Thyroid gland (tissue), 4 donors: ENCODE measurements around the gene ETHE1. TPM values are rescaled to one million over a fixed set of nuclear protein-coding genes. Genes with fewer than 3 reads are reported as not detected.

Experiments used
- DNase-seq, 2 donors: peaks; one replicate each; pipeline ENCODE4 v3.0.0-alpha.2; 2019
- H3K27ac ChIP-seq, 3 donors: fragments of 200-600 bp; sonication (generic); 1 replicate in 2 of 3; 2 replicates in 1 of 3; pipeline ENCODE4 v1.5.1; 2016 to 2019; ENCODE audit warnings: mild to moderate bottlenecking in 1 of 3, moderate library complexity in 1 of 3
- H3K27me3 ChIP-seq: fragments of 200-600 bp; sonication (generic); one replicate; pipeline ENCODE4 v1.5.1; 2019
- H3K36me3 ChIP-seq, 2 donors: fragments of 200-600 bp; sonication (generic); one replicate each; pipeline ENCODE4 v1.5.1; 2016 to 2019
- H3K4me1 ChIP-seq, 2 donors: fragments of 200-600 bp; sonication (generic); one replicate each; pipeline ENCODE4 v1.5.1; 2017 to 2019
- H3K4me3 ChIP-seq, 3 donors: fragments of 200-600 bp; sonication (generic); replicated peaks in 1 of 3; 1 replicate in 2 of 3; 2 replicates in 1 of 3; pipeline ENCODE4 v1.5.1; 2016; ENCODE audit warnings: mild to moderate bottlenecking in 1 of 3
- H3K9me3 ChIP-seq: fragments of 200-600 bp; sonication (generic); one replicate; pipeline ENCODE4 v1.5.1; 2017
- POLR2A ChIP-seq, 2 donors: fragments of 450-650 bp; IDR thresholded peaks; one replicate each; pipeline ENCODE4 v1.6.1; 2017; ENCODE audit warnings: antibody characterized with exemption in 2 of 2, mild to moderate bottlenecking in 2 of 2, moderate library complexity in 1 of 2
- WGBS, 2 donors: methylation state at CpG; one replicate each; pipeline ENCODE4 v1.1.5; 2017; 5-methylcytosine and 5-hydroxymethylcytosine counted together
- intact Hi-C: fragments of 100-400 bp; cut with DNase I; formaldehyde crosslinking; loops from one replicate; pipeline ENCODE4 v1.15.1; 2023
- total RNA-seq, 4 donors: library from RNA; depleted of rRNA; stranded (reverse); fragments of >200 nt; gene quantifications; one replicate each; pipeline ENCODE4 v1.2.3, GENCODE V29; 2016
- TF ChIP-seq, protein P1 (sequence below), 6 experiments: fragments of 200-600 bp in 3 of 6; fragments of 450-650 bp in 3 of 6; sonication (generic) in 3 of 6; IDR thresholded peaks; one replicate each; pipeline ENCODE4 v1.5.1; 2016 to 2019; ENCODE audit warnings: antibody characterized with exemption in 6 of 6, mild to moderate bottlenecking in 2 of 6, inconsistent platforms in 1 of 6, moderate library complexity in 1 of 6

The ETHE1 gene
- total RNA-seq, 4 donors from 2014 or later, result 22.4 to 61.9 (median 32.5) TPM

GRCh38 chr19:43466793-43467192, 60.2 kb downstream of the ETHE1 start:
- intact Hi-C loops, result no loop called here
- peaks cover 0 to 5% of the 10 kb centered on the region in 2 donors for H3K4me1 ChIP-seq
- no peaks in the 10 kb centered on the region for H3K36me3 ChIP-seq
- H3K9me3 ChIP-seq, result no peaks in the 10 kb centered on the region
- no peak for TF ChIP-seq POLR2A (IDR thresholded peaks at IDR 0.05)
- TF ChIP-seq, protein P1, sequence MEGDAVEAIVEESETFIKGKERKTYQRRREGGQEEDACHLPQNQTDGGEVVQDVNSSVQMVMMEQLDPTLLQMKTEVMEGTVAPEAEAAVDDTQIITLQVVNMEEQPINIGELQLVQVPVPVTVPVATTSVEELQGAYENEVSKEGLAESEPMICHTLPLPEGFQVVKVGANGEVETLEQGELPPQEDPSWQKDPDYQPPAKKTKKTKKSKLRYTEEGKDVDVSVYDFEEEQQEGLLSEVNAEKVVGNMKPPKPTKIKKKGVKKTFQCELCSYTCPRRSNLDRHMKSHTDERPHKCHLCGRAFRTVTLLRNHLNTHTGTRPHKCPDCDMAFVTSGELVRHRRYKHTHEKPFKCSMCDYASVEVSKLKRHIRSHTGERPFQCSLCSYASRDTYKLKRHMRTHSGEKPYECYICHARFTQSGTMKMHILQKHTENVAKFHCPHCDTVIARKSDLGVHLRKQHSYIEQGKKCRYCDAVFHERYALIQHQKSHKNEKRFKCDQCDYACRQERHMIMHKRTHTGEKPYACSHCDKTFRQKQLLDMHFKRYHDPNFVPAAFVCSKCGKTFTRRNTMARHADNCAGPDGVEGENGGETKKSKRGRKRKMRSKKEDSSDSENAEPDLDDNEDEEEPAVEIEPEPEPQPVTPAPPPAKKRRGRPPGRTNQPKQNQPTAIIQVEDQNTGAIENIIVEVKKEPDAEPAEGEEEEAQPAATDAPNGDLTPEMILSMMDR (IDR thresholded peaks at IDR 0.05), result no peak
- no peak for DNase-seq
- no peak overlapping the region for H3K27ac ChIP-seq
- H3K27me3 ChIP-seq, result no peaks in the 10 kb centered on the region
- WGBS, 2 donors, result 90 to 100% methylated on average over 1 of the region's 1 CpG
- no peak overlapping the region for H3K4me3 ChIP-seq

DNA sequence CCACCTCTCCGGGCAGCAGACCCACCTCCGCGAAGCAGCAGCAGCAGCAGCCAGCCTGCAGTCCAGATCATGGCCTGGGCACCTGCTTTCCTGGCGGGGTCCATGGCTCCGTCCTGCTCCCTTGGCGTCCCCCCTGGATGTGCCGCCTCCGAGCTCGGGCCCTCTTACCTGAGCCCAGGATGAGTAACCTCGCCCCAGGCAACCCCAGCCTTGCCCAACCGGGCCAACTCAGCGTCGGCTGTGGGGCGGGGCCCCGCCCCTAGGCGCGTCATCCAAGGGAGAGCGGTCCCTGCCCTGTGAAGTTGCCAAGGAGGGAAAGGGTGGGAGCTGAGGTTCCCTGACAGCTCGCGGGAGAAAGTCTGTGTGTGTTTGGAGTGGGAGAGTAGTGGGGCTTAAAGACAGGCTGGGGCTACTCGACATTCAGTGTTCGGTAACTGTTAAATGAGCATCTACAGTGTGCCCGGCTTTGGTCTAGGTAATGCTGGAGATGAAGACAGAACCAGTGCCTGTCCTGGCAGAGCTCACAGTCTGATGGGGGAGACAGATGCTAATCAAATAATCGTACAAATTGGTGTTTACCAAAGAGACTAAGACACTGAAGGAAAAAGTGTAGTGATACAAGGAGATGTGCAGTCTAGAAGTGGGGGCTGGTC, 61.4 kb downstream of the ETHE1 start, which contains the start of gene LYPD3:
TSS of gene LYPD3 (minus strand) at position 141 of the 653 bp plus-strand sequence. CDS start at position 104, 37 bp downstream.
- Histone ChIP-seq H3K36me3 (no peaks in the 10 kb centered on the region), H3K27ac (no peak within 1 kb of the TSS), H3K4me3 (no peak within 1 kb of the TSS), H3K27me3 (no peaks in the 10 kb centered on the region), H3K9me3 (no peaks in the 10 kb centered on the region), H3K4me1 (peaks cover 0 to 5% of the 10 kb centered on the region in 2 donors)
- intact Hi-C loops, result no loop called here
- DNase-seq, result no peak
- no peak for TF ChIP-seq POLR2A (IDR thresholded peaks at IDR 0.05)
- TF ChIP-seq, protein P1 (IDR thresholded peaks at IDR 0.05), result no peak
- 27 to 28% methylated on average over 22 to 24 of the region's 24 CpGs for WGBS, 2 donors

DNA sequence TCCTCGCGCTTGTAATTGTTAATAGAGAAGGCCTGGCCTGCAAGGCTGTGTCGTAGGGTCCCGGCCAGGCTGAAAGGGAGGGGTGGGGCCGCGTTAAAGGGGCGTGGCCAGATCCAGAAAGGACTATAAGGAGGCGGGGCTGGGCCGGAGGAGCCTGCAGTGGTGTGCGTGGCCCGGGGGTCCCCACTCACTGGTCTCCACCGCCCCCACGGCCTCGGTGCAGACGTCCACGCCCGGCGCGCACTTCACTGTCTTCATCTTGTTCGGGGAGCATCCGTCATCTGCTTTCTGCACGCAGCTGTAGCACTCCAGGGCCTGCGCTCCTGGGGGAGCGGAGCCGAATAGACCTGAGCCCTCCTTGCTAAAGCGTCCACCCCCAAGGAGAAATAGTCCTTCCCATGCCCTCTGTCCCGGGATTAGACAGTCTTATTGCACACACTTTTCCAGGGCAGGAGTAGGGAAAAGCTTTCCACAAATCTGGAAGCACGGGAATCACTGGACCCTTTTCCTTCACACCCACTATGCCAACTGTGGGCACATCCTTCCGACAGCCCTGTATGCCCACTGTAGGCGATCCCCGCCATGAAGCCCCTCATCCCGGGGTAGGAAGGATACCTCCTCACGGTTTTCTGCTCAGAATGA, 62.7 kb downstream of the ETHE1 start:
- Histone ChIP-seq H3K4me1 (peaks cover 0 to 5% of the 10 kb centered on the region in 2 donors), H3K9me3 (no peaks in the 10 kb centered on the region), H3K27me3 (no peaks in the 10 kb centered on the region), H3K4me3 (peak overlapping the region in 1 of 3 donors; percentile 38), H3K27ac (peak overlapping the region; percentile 4 to 62 (median 49)), H3K36me3 (no peaks in the 10 kb centered on the region)
- TF ChIP-seq, protein P1 (IDR thresholded peaks at IDR 0.05), result no peak
- TF ChIP-seq POLR2A (IDR thresholded peaks at IDR 0.05), result no peak
- intact Hi-C loops, result loop anchor here (5.0 kb wide), 1 partner anchor 38 kb away; the partner anchor contains the start of gene PHLDB3
- WGBS, 2 donors, result 18 to 30% methylated on average over 11 to 14 of the region's 33 CpGs
- DNase-seq, result peak; percentile 42 to 63

DNA sequence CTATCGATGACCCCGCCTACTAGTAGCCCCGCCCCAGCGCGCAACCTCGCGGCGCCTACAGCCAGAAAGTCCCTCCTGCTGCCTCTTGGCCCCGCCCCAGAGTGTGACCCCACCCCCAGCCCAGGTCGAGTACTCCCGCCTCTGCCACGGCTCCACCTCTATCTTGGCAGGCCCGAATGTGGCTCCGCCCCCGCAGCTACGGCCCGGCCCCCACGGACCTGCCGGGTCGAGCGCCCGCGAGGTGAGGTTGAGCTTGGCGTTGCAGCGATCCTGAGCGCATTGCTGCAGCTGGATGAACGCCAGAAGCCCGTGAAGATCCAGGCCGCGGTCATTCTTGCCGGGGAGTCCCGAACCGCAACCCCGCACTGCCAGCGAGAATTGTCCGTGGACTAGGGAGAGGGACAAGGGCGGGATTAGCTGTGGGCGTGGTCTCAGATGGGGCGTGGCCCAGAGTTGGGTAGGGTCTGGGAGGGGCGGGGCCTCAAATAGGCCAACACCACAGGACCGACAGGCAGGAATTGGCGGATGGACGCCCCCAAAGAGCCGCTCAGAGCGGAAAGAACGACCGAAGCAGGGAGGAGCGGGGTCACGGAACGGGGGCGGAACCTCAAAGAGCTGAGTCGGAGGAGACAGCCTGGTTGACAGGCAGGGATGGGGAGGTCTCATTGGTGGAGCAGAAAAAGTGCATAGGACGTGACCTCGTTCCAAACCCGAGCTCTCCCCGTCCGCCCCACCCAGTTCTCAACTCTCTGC, 63.4 kb downstream of the ETHE1 start:
- Histone ChIP-seq H3K4me3 (peak overlapping the region in 2 of 3 donors; percentile 12 to 38), H3K27me3 (no peaks in the 10 kb centered on the region), H3K36me3 (no peaks in the 10 kb centered on the region), H3K9me3 (no peaks in the 10 kb centered on the region), H3K27ac (peak overlapping the region; percentile 4 to 62 (median 49)), H3K4me1 (peaks cover 0 to 5% of the 10 kb centered on the region in 2 donors)
- 0 to 1% methylated on average over 13 to 50 of the region's 57 CpGs for WGBS, 2 donors
- TF ChIP-seq, protein P1 (IDR thresholded peaks at IDR 0.05), result peak in 1 of 6 experiments; percentile 10
- peak in 1 of 2 donors; percentile 38 for TF ChIP-seq POLR2A (IDR thresholded peaks at IDR 0.05)
- intact Hi-C loops, result loop anchor here (5.0 kb wide), 1 partner anchor 39 kb away; the partner anchor contains the start of gene PHLDB3
- DNase-seq, result peak; percentile 93 to 97
